ENCODE results near the gene XCR1.

DNA sequence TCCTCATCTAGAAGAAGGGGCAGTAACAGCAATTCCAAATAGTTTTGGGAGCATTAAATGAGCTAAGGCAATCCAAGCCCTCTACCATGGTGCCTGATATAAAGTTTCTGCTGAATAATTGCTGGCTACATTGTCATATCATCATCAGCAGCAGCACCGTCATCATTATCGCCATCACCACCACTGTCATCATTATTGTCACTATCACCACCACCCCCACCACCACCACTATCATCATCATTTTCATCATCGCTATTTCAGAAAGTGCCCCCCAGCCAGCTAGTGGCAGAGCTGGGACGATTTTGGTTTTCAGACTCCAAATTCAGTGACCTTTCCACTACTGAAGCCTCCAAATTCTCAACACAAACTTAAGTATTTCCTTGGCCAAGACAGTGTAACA lies 15.0 kb downstream of the XCR1 start:
- TF ChIP-seq, protein P1, sequence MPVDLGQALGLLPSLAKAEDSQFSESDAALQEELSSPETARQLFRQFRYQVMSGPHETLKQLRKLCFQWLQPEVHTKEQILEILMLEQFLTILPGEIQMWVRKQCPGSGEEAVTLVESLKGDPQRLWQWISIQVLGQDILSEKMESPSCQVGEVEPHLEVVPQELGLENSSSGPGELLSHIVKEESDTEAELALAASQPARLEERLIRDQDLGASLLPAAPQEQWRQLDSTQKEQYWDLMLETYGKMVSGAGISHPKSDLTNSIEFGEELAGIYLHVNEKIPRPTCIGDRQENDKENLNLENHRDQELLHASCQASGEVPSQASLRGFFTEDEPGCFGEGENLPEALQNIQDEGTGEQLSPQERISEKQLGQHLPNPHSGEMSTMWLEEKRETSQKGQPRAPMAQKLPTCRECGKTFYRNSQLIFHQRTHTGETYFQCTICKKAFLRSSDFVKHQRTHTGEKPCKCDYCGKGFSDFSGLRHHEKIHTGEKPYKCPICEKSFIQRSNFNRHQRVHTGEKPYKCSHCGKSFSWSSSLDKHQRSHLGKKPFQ (tag by site-specific recombination; IDR thresholded peaks at IDR 0.05), result no peak
- TF ChIP-seq, protein P2, sequence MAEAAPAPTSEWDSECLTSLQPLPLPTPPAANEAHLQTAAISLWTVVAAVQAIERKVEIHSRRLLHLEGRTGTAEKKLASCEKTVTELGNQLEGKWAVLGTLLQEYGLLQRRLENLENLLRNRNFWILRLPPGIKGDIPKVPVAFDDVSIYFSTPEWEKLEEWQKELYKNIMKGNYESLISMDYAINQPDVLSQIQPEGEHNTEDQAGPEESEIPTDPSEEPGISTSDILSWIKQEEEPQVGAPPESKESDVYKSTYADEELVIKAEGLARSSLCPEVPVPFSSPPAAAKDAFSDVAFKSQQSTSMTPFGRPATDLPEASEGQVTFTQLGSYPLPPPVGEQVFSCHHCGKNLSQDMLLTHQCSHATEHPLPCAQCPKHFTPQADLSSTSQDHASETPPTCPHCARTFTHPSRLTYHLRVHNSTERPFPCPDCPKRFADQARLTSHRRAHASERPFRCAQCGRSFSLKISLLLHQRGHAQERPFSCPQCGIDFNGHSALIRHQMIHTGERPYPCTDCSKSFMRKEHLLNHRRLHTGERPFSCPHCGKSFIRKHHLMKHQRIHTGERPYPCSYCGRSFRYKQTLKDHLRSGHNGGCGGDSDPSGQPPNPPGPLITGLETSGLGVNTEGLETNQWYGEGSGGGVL (tag by site-specific recombination; IDR thresholded peaks at IDR 0.05), result no peak
- TF ChIP-seq, protein P3, sequence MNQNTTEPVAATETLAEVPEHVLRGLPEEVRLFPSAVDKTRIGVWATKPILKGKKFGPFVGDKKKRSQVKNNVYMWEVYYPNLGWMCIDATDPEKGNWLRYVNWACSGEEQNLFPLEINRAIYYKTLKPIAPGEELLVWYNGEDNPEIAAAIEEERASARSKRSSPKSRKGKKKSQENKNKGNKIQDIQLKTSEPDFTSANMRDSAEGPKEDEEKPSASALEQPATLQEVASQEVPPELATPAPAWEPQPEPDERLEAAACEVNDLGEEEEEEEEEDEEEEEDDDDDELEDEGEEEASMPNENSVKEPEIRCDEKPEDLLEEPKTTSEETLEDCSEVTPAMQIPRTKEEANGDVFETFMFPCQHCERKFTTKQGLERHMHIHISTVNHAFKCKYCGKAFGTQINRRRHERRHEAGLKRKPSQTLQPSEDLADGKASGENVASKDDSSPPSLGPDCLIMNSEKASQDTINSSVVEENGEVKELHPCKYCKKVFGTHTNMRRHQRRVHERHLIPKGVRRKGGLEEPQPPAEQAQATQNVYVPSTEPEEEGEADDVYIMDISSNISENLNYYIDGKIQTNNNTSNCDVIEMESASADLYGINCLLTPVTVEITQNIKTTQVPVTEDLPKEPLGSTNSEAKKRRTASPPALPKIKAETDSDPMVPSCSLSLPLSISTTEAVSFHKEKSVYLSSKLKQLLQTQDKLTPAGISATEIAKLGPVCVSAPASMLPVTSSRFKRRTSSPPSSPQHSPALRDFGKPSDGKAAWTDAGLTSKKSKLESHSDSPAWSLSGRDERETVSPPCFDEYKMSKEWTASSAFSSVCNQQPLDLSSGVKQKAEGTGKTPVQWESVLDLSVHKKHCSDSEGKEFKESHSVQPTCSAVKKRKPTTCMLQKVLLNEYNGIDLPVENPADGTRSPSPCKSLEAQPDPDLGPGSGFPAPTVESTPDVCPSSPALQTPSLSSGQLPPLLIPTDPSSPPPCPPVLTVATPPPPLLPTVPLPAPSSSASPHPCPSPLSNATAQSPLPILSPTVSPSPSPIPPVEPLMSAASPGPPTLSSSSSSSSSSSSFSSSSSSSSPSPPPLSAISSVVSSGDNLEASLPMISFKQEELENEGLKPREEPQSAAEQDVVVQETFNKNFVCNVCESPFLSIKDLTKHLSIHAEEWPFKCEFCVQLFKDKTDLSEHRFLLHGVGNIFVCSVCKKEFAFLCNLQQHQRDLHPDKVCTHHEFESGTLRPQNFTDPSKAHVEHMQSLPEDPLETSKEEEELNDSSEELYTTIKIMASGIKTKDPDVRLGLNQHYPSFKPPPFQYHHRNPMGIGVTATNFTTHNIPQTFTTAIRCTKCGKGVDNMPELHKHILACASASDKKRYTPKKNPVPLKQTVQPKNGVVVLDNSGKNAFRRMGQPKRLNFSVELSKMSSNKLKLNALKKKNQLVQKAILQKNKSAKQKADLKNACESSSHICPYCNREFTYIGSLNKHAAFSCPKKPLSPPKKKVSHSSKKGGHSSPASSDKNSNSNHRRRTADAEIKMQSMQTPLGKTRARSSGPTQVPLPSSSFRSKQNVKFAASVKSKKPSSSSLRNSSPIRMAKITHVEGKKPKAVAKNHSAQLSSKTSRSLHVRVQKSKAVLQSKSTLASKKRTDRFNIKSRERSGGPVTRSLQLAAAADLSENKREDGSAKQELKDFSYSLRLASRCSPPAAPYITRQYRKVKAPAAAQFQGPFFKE (tag by site-specific recombination; IDR thresholded peaks at IDR 0.05; ENCODE audit: borderline replicate concordance), result no peak
- TF ChIP-seq ZNF274 (IDR thresholded peaks at IDR 0.05; ENCODE audit: low read length), result no peak
- TF ChIP-seq ZNF274 (tag by site-specific recombination; IDR thresholded peaks at IDR 0.05; ENCODE audit: borderline replicate concordance), result no peak
- no peak for TF ChIP-seq CTCF (tag by site-specific recombination; IDR thresholded peaks at IDR 0.05)
- no peak for TF ChIP-seq KLF10 (tag by site-specific recombination; IDR thresholded peaks at IDR 0.05)
- no peak for TF ChIP-seq ZNF510 (tag by site-specific recombination; IDR thresholded peaks at IDR 0.05; ENCODE audit: insufficient replicate concordance)
- no peak for TF ChIP-seq REPIN1 (tag by site-specific recombination; IDR thresholded peaks at IDR 0.05; ENCODE audit: low read depth)
- TF ChIP-seq ZNF214 (tag by site-specific recombination; IDR thresholded peaks at IDR 0.05; ENCODE audit: borderline replicate concordance), result no peak
- TF ChIP-seq ZBTB1 (tag by site-specific recombination; IDR thresholded peaks at IDR 0.05), result no peak

Measured in HEK293 (cell line).